HG02610 (cell line): ENCODE results near the gene HS6ST1.

Source experiments
- ATAC-seq: cut with Tn5 transposase; IDR thresholded peaks from one replicate; pipeline ENCODE4 v1.9.1; 2021; ENCODE audit warnings: mild to moderate bottlenecking, moderate library complexity; ENCODE audit not compliant: unreplicated experiment

Gene HS6ST1

GRCh38 chr2:128284037-128284441 lies 34.6 kb downstream of the HS6ST1 start:
- no peak for ATAC-seq

- ATAC-seq: no peak
Observed at GRCh38 chr2:128282976-128283810, 35.5 kb downstream of the HS6ST1 start.

GRCh38 chr2:128282246-128282975 lies 36.3 kb downstream of the HS6ST1 start:
- ATAC-seq: no peak

GRCh38 chr2:128281852-128282245 lies 36.8 kb downstream of the HS6ST1 start:
- ATAC-seq: no peak

- ATAC-seq: no peak
Observed at GRCh38 chr2:128280901-128281321, 37.8 kb downstream of the HS6ST1 start.

GRCh38 chr2:128280158-128280871 lies 38.4 kb downstream of the HS6ST1 start:
- ATAC-seq: peak; percentile 66

GRCh38 chr2:128279786-128280157 lies 38.9 kb downstream of the HS6ST1 start:
- ATAC-seq: peak; percentile 22

GRCh38 chr2:128279009-128279408 lies 39.7 kb downstream of the HS6ST1 start:
- no peak for ATAC-seq

- no peak for ATAC-seq
Observed at GRCh38 chr2:128277961-128278681, 40.5 kb downstream of the HS6ST1 start.

GRCh38 chr2:128276878-128277675 lies 41.6 kb downstream of the HS6ST1 start:
- ATAC-seq: no peak

- no peak for ATAC-seq
Observed at GRCh38 chr2:128275498-128276045, 43.1 kb downstream of the HS6ST1 start.

GRCh38 chr2:128274218-128274617 lies 44.5 kb downstream of the HS6ST1 start:
- no peak for ATAC-seq

GRCh38 chr2:128273469-128274081 lies 45.1 kb downstream of the HS6ST1 start:
- no peak for ATAC-seq

- no peak for ATAC-seq
Observed at GRCh38 chr2:128272601-128273468, 45.8 kb downstream of the HS6ST1 start.

- ATAC-seq: no peak
Observed at GRCh38 chr2:128271911-128272600, 46.6 kb downstream of the HS6ST1 start.

- ATAC-seq: no peak
Observed at GRCh38 chr2:128271597-128271910, 47.1 kb downstream of the HS6ST1 start.

GRCh38 chr2:128270672-128271596 lies 47.7 kb downstream of the HS6ST1 start:
- no peak for ATAC-seq
